ENCODE measurements around the gene TMEM63C.
A peak's percentile ranks its signal among the peaks of the same experiment; 100 is the strongest.

Gene TMEM63C

DNA sequence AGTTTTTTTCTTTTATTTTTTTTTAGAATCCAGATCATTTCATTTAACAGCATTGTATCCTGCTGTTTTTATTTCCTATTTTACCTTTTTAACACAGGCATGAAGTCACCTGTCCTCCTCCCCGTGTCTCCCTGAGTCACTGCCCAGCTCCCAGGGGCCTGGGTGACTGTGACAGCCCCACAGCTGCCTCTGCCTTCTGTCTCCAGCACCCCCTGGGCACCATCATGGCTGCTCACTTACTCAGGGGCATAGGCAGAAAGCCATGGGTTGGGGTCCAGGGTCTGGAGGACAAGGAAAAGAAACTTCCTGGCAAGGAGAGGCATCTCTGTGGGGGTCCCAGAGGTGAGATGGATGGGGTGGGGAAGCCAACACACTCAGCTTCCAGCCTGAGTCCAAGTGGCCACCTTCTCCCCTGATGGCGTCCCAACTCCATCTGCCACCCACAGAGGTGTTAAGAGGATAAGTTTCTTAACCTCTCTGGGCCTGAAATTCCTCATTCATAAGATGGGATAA lies 25.3 kb downstream of the TMEM63C start:
- H3K27me3 ChIP-seq (replicated peaks; ENCODE audit: control insufficient read depth, insufficient read depth, low read length): no peaks in the 10 kb centered on the region; the same call in none of the 2 replicates
- TF ChIP-seq, protein P1, sequence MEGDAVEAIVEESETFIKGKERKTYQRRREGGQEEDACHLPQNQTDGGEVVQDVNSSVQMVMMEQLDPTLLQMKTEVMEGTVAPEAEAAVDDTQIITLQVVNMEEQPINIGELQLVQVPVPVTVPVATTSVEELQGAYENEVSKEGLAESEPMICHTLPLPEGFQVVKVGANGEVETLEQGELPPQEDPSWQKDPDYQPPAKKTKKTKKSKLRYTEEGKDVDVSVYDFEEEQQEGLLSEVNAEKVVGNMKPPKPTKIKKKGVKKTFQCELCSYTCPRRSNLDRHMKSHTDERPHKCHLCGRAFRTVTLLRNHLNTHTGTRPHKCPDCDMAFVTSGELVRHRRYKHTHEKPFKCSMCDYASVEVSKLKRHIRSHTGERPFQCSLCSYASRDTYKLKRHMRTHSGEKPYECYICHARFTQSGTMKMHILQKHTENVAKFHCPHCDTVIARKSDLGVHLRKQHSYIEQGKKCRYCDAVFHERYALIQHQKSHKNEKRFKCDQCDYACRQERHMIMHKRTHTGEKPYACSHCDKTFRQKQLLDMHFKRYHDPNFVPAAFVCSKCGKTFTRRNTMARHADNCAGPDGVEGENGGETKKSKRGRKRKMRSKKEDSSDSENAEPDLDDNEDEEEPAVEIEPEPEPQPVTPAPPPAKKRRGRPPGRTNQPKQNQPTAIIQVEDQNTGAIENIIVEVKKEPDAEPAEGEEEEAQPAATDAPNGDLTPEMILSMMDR (IDR thresholded peaks at IDR 0.05; ENCODE audit: insufficient read depth, low read length, poor library complexity, severe bottlenecking): no peak
- no peak overlapping the region for H3K4me3 ChIP-seq (replicated peaks; ENCODE audit: low read depth, low read length)
- DNase-seq (ENCODE audit: extremely low read depth, insufficient read length): no peak
- no peaks in the 10 kb centered on the region for H3K36me3 ChIP-seq (ENCODE audit: control insufficient read depth, insufficient read depth, low read length)

GRCh38 chr14:77208291-77208978 lies 26.8 kb downstream of the TMEM63C start:
- TF ChIP-seq, protein P1 (IDR thresholded peaks at IDR 0.05; ENCODE audit: insufficient read depth, low read length, poor library complexity, severe bottlenecking): no peak
- H3K36me3 ChIP-seq (ENCODE audit: control insufficient read depth, insufficient read depth, low read length): no peaks in the 10 kb centered on the region
- H3K4me3 ChIP-seq (replicated peaks; ENCODE audit: low read depth, low read length): no peak overlapping the region
- H3K27me3 ChIP-seq (replicated peaks; ENCODE audit: control insufficient read depth, insufficient read depth, low read length): no peaks in the 10 kb centered on the region; the same call in none of the 2 replicates
- peak; percentile 21 for DNase-seq (ENCODE audit: extremely low read depth, insufficient read length)

GRCh38 chr14:77208979-77209318 lies 27.4 kb downstream of the TMEM63C start:
- H3K36me3 ChIP-seq (ENCODE audit: control insufficient read depth, insufficient read depth, low read length): no peaks in the 10 kb centered on the region
- no peak overlapping the region for H3K4me3 ChIP-seq (replicated peaks; ENCODE audit: low read depth, low read length)
- no peak for DNase-seq (ENCODE audit: extremely low read depth, insufficient read length)
- H3K27me3 ChIP-seq (replicated peaks; ENCODE audit: control insufficient read depth, insufficient read depth, low read length): no peaks in the 10 kb centered on the region; the same call in none of the 2 replicates
- TF ChIP-seq, protein P1 (IDR thresholded peaks at IDR 0.05; ENCODE audit: insufficient read depth, low read length, poor library complexity, severe bottlenecking): no peak

GRCh38 chr14:77212097-77212870 lies 30.7 kb downstream of the TMEM63C start:
- DNase-seq (ENCODE audit: extremely low read depth, insufficient read length): no peak
- TF ChIP-seq, protein P1 (IDR thresholded peaks at IDR 0.05; ENCODE audit: insufficient read depth, low read length, poor library complexity, severe bottlenecking): no peak
- Histone ChIP-seq H3K36me3 (ENCODE audit: control insufficient read depth, insufficient read depth, low read length) (no peaks in the 10 kb centered on the region), H3K4me3 (replicated peaks; ENCODE audit: low read depth, low read length) (no peak overlapping the region), H3K27me3 (replicated peaks; ENCODE audit: control insufficient read depth, insufficient read depth, low read length) (peaks cover 1% of the 10 kb centered on the region)

DNA sequence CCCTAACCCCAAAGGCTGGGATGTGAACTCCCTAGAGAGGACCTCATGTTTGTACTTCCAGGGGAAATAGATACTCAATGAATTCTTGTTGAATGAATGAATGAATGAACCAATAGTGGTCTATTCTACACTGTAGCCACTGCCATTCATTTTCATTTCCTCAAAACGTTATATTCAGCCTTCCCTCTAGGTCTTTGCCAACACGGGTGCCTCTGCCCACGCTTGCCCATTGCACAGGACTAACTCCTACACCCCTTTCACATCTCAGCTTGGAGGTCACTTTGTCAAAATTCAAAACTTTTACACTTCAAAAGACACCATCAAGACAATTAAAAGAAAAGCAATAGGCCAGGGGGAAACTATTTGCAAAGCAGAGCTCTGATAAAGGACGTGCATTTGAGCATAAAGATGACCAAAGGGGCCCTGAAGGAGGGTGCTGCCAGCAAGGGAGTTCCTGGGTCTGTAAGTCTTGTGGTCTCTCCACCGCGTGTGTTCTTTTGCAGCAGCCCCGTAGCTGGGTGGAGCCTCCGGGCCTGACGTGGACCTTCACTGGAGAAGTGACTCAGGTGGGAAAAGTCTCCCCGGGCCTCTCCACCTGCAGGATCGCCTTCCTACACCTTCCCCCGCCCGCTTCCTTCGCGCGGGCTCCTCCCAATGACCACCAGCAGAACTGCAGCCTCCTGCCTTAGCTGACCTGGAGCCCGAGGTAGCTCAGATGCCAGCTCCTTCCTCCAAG lies 31.5 kb downstream of the TMEM63C start:
- peak; percentile 37 for DNase-seq (ENCODE audit: extremely low read depth, insufficient read length)
- peaks cover 1% of the 10 kb centered on the region for H3K27me3 ChIP-seq (replicated peaks; ENCODE audit: control insufficient read depth, insufficient read depth, low read length)
- no peaks in the 10 kb centered on the region for H3K36me3 ChIP-seq (ENCODE audit: control insufficient read depth, insufficient read depth, low read length)
- TF ChIP-seq, protein P1 (IDR thresholded peaks at IDR 0.05; ENCODE audit: insufficient read depth, low read length, poor library complexity, severe bottlenecking): peak; percentile 85
- H3K4me3 ChIP-seq (replicated peaks; ENCODE audit: low read depth, low read length): no peak overlapping the region

All from GM06990 (cell line).